DLD1 (cell line): Measurements from ENCODE around the gene PLCXD3.
"Not testable (repeated sequence)": the region's sequence is repeated elsewhere in the genome, so short reads cannot be mapped to it uniquely, and the experiment has no call there.

Experiments used
- in situ Hi-C: cut with HindIII; loops from 2 replicates; pipeline ENCODE4 v1.10.0; 2017; ENCODE audit warnings: low sequenced_read_pairs

Gene PLCXD3

GRCh38 chr5:41493490-41494126, 16.8 kb downstream of the PLCXD3 start:
- in situ Hi-C loops: not testable (repeated sequence)

- in situ Hi-C loops: no loop called here
These were observed 24.9 kb downstream of the PLCXD3 start for GRCh38 chr5:41485533-41485932.

GRCh38 chr5:41482715-41483114, 27.7 kb downstream of the PLCXD3 start:
- in situ Hi-C loops: no loop called here

- in situ Hi-C loops: no loop called here
These were observed 28.2 kb downstream of the PLCXD3 start for GRCh38 chr5:41482173-41482572.

DNA sequence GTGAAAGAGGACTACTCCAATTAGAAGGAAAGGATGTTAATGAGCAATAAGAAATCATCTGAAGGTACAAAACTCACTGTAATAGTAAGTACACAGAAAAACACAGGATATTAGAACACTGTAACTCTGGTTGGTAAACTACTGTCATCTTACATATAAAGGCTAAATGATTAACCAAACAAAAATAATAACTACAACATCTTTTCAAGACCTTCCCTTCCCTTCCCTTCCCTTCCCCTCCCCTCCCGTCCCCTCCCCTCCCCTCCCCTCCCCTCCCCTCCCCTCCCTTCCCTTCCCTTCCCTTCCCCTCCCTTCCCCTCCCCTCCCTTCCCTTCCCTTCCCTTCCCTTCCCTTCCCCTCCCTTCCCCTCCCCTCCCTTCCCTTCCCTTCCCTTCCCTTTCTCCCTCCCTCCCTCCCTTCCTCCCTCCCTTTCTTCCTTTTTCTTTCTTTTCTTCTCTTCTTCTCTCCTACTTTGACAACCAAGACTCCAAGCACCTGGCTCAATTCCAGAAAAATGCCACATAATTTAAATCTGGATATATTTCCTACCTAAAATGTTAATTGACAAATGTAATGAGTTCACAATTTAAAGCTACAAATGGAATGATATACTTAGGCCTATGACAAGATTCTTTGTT, 38.7 kb downstream of the PLCXD3 start:
- in situ Hi-C loops: not testable (repeated sequence)

GRCh38 chr5:41465493-41466171, 44.8 kb downstream of the PLCXD3 start:
- in situ Hi-C loops: no loop called here

GRCh38 chr5:41459557-41459956, 50.8 kb downstream of the PLCXD3 start:
- in situ Hi-C loops: no loop called here

DNA sequence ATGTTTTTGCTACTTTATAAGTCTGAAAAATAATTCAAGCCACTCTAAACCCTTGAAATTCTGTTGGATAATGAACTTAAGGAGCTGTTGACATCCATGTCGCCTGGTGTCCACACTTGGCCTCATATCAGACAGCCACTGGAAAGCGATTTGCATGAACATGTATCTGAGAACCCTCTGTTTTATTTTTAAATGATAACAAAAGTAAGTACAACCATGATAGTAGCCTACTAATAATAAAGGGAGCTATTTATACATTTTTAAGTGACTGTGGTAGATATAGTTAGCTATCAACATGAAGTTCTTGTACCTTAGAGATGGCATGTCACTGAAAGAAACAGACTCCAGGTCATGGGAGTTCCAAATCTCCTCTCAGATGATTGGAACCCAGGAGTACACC, 53.3 kb downstream of the PLCXD3 start:
- in situ Hi-C loops: no loop called here

DNA sequence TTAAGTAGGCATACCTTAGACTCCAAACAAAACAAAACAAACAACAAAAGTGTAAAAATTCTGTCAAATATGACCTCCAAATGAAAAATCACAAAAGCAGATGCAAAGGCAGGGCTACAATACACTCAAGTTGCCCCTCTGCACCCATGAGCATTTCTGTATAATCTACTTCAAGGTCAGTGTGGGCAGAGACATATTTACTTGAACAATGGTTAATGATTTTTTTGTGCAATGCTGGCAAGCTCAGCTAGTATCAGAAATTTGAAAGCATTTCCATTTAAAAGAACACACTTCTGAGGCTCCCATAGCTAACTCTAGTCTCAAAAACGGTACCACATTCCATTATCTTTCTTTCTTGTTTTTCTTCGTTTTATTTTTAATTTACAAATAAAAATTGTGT, 57.9 kb downstream of the PLCXD3 start:
- in situ Hi-C loops: no loop called here

- in situ Hi-C loops: no loop called here
These were observed 62.5 kb downstream of the PLCXD3 start for GRCh38 chr5:41447650-41448510.

- in situ Hi-C loops: no loop called here
These were observed 64.4 kb downstream of the PLCXD3 start for GRCh38 chr5:41445937-41446563.

DNA sequence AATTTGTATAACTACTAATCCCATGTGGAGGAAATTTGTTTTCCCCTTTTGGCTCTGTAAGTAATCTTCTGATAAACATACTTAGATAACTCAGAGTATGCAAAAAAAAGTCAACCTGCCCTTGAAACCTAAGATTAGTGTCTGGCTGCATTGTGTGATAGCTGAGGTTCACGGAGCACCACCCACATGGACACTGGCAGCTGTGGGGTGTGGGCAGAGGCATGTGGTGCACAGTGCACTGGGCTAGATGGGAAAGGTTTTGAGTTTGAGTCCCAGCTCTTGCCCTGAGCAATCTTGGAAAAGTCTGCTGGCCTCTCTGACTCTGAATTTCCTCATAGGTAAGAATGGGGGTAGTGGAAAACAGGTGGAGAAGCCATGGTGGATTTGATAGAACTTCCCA, 75.1 kb downstream of the PLCXD3 start:
- in situ Hi-C loops: no loop called here

GRCh38 chr5:41433552-41434181, 76.7 kb downstream of the PLCXD3 start:
- in situ Hi-C loops: no loop called here

DNA sequence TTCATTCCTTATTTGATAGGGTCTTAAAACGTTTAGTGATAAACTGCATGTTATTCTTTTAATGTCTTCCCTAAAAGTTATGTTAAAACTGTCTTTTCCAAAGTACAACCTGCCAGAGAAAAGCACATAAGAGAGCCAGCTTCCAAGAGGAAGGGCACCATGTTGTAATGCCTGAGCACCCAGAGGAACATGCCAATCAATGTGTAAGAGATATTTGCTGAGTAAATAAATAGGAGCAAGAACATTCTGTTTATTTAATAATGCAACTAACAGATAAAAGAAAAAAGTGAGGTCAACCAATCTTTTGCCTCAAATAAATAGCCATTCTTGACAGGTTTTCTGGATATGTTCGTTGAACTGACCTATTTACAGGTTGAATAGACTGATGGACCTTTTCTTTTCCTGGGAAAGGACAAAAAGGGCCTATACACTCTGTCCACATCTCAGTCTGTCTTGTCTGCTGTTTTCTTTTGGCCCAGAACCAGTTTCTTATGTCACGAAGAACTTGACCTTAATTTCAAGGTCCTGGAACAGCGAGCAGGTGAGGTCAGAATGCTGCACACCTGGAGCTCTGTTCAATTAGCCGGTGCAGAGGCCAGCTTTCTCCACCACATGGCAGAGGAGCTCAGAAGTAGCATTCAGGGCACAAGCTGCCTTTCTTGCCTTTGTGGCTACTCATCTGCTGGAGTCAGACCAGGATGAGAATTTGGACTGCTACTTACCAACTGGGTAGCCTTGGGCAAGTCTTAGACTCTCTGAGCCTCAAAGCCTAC, 77.7 kb downstream of the PLCXD3 start:
- in situ Hi-C loops: no loop called here

- in situ Hi-C loops: no loop called here
These were observed 82.9 kb downstream of the PLCXD3 start for GRCh38 chr5:41427505-41427904.

DNA sequence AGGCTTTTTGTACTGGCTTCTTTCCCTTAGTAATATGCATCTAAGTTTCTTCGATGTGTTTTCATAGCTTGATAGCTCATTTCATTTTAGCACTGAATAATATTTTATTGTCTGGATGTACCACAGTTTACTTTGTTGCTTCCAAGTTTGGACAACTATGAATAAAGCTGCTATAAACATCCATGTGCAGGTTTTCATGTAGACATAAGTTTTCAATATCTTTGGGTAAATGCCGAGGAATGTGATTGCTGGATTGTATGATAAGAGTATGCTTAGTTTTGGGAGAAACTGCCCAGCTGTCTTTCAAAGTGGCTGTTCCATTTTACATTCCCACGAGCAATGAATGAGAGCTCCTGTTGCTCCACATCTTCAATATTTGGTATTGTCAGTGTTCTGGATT, 84.7 kb downstream of the PLCXD3 start:
- in situ Hi-C loops: no loop called here

GRCh38 chr5:41420492-41421067, 89.8 kb downstream of the PLCXD3 start:
- in situ Hi-C loops: no loop called here

- in situ Hi-C loops: no loop called here
These were observed 92.0 kb downstream of the PLCXD3 start for GRCh38 chr5:41418220-41419031.
